SU-DHL-6 (cell line): ENCODE data around the gene ASH1L.
"Not testable (repeated sequence)": the region's sequence is repeated elsewhere in the genome, so short reads cannot be mapped to it uniquely, and the experiment has no call there.

Experiments used
- H2AFZ ChIP-seq: fragments of 200-600 bp; sonication (generic); 2 replicates; pipeline ENCODE4 v1.6.1; 2014; ENCODE audit warnings: low read depth, mild to moderate bottlenecking, moderate library complexity, mixed read lengths, antibody characterized with exemption, low read length; ENCODE audit not compliant: severe bottlenecking
- H3F3A ChIP-seq: fragments of 200-600 bp; shearing (Covaris generic); 2 replicates; pipeline ENCODE4 v1.6.0; 2016; ENCODE audit warnings: antibody characterized with exemption, mild to moderate bottlenecking; ENCODE audit not compliant: insufficient read depth
- H3K27ac ChIP-seq: fragments of 200-600 bp; sonication (generic); 2 replicates; pipeline ENCODE4 v1.5.1; 2016; ENCODE audit warnings: low read depth, mild to moderate bottlenecking, low read length, moderate library complexity, mixed read lengths
- H3K27me3 ChIP-seq: fragments of 200-600 bp; sonication (generic), shearing (Covaris generic); 2 replicates; pipeline ENCODE4 v1.6.0; 2014; ENCODE audit warnings: mild to moderate bottlenecking, low read length
- H3K36me3 ChIP-seq: fragments of 200-600 bp; sonication (generic); 2 replicates; pipeline ENCODE4 v1.6.1; 2014; ENCODE audit warnings: mild to moderate bottlenecking, low read length, mixed read lengths
- H3K4me2 ChIP-seq: fragments of 300-600, 200-600 bp; shearing (Covaris generic), sonication (generic); 2 replicates; pipeline ENCODE4 v1.6.0; 2014; ENCODE audit warnings: low read length, low read depth, mild to moderate bottlenecking; ENCODE audit not compliant: poor library complexity, severe bottlenecking
- H3K4me3 ChIP-seq: fragments of 200-600 bp; sonication (generic); 2 replicates; pipeline ENCODE4 v1.5.1; 2014; ENCODE audit warnings: antibody characterized with exemption, low read length, mild to moderate bottlenecking, mixed read lengths; ENCODE audit not compliant: insufficient read depth, poor library complexity, severe bottlenecking
- H3K79me2 ChIP-seq: fragments of 200-600 bp; sonication (generic); 2 replicates; pipeline ENCODE4 v1.6.1; 2014; ENCODE audit warnings: mild to moderate bottlenecking, low read length, moderate library complexity; ENCODE audit not compliant: insufficient read depth
- H3K9ac ChIP-seq: fragments of 200-600 bp; sonication (generic); 2 replicates; pipeline ENCODE4 v1.7.0; 2014; ENCODE audit warnings: mild to moderate bottlenecking, low read length
- H3K9me2 ChIP-seq: fragments of 200-600 bp; sonication (generic); replicated peaks from 2 replicates; pipeline ENCODE4 v1.6.1; 2014; ENCODE audit warnings: low read length; ENCODE audit not compliant: insufficient read depth
- H3K9me3 ChIP-seq: fragments of 200-600 bp; sonication (generic); 2 replicates; pipeline ENCODE4 v1.6.1; 2014; ENCODE audit warnings: low read length, mixed read lengths; ENCODE audit not compliant: insufficient read depth
- H4K20me1 ChIP-seq: fragments of 200-600 bp; sonication (generic); 2 replicates; pipeline ENCODE4 v1.6.1; 2014; ENCODE audit warnings: low read depth, mild to moderate bottlenecking, antibody characterized with exemption, low read length, moderate library complexity, mixed read lengths
- CTCF ChIP-seq: fragments of 200-600 bp; sonication (generic); IDR thresholded peaks from one replicate; pipeline ENCODE4 v1.5.1; 2017; ENCODE audit warnings: antibody characterized with exemption, mild to moderate bottlenecking, low read length, moderate library complexity; ENCODE audit not compliant: insufficient read depth, poor library complexity, severe bottlenecking
- EZH2phosphoT487 ChIP-seq: fragments of 200-600 bp; sonication (generic), shearing (Covaris generic); conservative IDR thresholded peaks from 2 replicates; pipeline ENCODE4 v1.6.1; 2018; ENCODE audit warnings: mild to moderate bottlenecking, antibody characterized with exemption, low read length, moderate library complexity, mixed read lengths

ASH1L gene

GRCh38 chr1:155514582-155515187 is 47.9 kb downstream of the ASH1L start:
- no peaks in the 10 kb centered on the region for H3K27me3 ChIP-seq
- no peaks in the 10 kb centered on the region for H3K9me2 ChIP-seq
- TF ChIP-seq CTCF (no peak), EZH2phosphoT487 (no peak)
- H2AFZ ChIP-seq: no peak overlapping the region
- no peak overlapping the region for H3K4me2 ChIP-seq
- no peaks in the 10 kb centered on the region for H3K9me3 ChIP-seq
- H3K36me3 ChIP-seq: 0 out of 2 replicates have a peak, but pooled peaks cover 5% of the 10 kb centered on the region
- H3K9ac ChIP-seq: no peak overlapping the region
- H3K79me2 ChIP-seq: peaks cover 96% of the 10 kb centered on the region
- H3F3A ChIP-seq: peaks cover 21% of the 10 kb centered on the region; the same call in 1 of the 2 replicates
- peaks cover 5% of the 10 kb centered on the region for H4K20me1 ChIP-seq
- H3K27ac ChIP-seq: no peak overlapping the region
- H3K4me3 ChIP-seq: no peak overlapping the region

GRCh38 chr1:155513300-155513916 is 49.2 kb downstream of the ASH1L start:
- peaks cover 5% of the 10 kb centered on the region for H4K20me1 ChIP-seq

GRCh38 chr1:155511385-155511784 is 51.2 kb downstream of the ASH1L start:
- Histone ChIP-seq H3K27ac (peak overlapping the region; percentile 41; the same call in 1 of the 2 replicates), H3K4me2 (peak overlapping the region; percentile 37), H3K79me2 (peaks cover 98% of the 10 kb centered on the region), H3F3A (peaks cover 35% of the 10 kb centered on the region; the same call in 1 of the 2 replicates)
- H4K20me1 ChIP-seq, H2AFZ ChIP-seq, H3K4me3 ChIP-seq, H3K27me3 ChIP-seq, H3K9me3 ChIP-seq, H3K9ac ChIP-seq, H3K36me3 ChIP-seq, H3K9me2 ChIP-seq: not testable (repeated sequence)

More at GRCh38 chr1:155513300-155513916, 49.2 kb downstream of the ASH1L start:
- TF ChIP-seq CTCF (no peak), EZH2phosphoT487 (no peak)
- Histone ChIP-seq H3K9me2 (no peaks in the 10 kb centered on the region), H3K79me2 (peaks cover 97% of the 10 kb centered on the region), H3K4me3 (no peak overlapping the region), H3K4me2 (no peak overlapping the region), H2AFZ (no peak overlapping the region), H3K27me3 (no peaks in the 10 kb centered on the region), H3F3A (peaks cover 31% of the 10 kb centered on the region; the same call in 1 of the 2 replicates), H3K9ac (no peak overlapping the region), H3K9me3 (no peaks in the 10 kb centered on the region), H3K27ac (no peak overlapping the region), H3K36me3 (0 out of 2 replicates have a peak, but pooled peaks cover 2% of the 10 kb centered on the region)

- H3K27ac ChIP-seq: peak overlapping the region; percentile 38; the same call in 1 of the 2 replicates
- no peaks in the 10 kb centered on the region for H3K9me2 ChIP-seq
- TF ChIP-seq CTCF (no peak), EZH2phosphoT487 (no peak)
- peak overlapping the region; percentile 67 for H3K4me2 ChIP-seq
- H3K36me3 ChIP-seq: 0 out of 2 replicates have a peak, but pooled peaks cover 2% of the 10 kb centered on the region
- peaks cover 100% of the 10 kb centered on the region for H3K79me2 ChIP-seq
- H3K9ac ChIP-seq: no peak overlapping the region
- no peaks in the 10 kb centered on the region; the same call in 1 of the 2 replicates for H4K20me1 ChIP-seq
- H3K9me3 ChIP-seq: no peaks in the 10 kb centered on the region
- H3K4me3 ChIP-seq: no peak overlapping the region
- peaks cover 37% of the 10 kb centered on the region for H3F3A ChIP-seq
- no peak overlapping the region for H2AFZ ChIP-seq
- no peaks in the 10 kb centered on the region for H3K27me3 ChIP-seq
Measured at GRCh38 chr1:155509064-155509463, 53.5 kb downstream of the ASH1L start.
